ENCODE data around the gene MBNL1. TPM values are rescaled to one million over a fixed set of nuclear protein-coding genes. Genes with fewer than 3 reads are reported as not detected.
"Not testable (repeated sequence)": the region's sequence is repeated elsewhere in the genome, so short reads cannot be mapped to it uniquely, and the experiment has no call there.

Gene MBNL1
- total RNA-seq, 1 donor from 2014 or later = 311 TPM

GRCh38 chr3:152362086-152362485 is 93.4 kb downstream of the MBNL1 start:
- no peak for DNase-seq (ENCODE audit: extremely low spot score in 2 of 2)
- Histone ChIP-seq H3K27me3 (no peaks in the 10 kb centered on the region), H3K27ac (no peak overlapping the region), H3K4me3 (no peak overlapping the region), H3K36me3 (no peaks in the 10 kb centered on the region), H3K4me1 (peaks cover 31% of the 10 kb centered on the region), H3K9me3 (no peaks in the 10 kb centered on the region)
- TF ChIP-seq CTCF (IDR thresholded peaks at IDR 0.05) (no peak), POLR2AphosphoS5 (IDR thresholded peaks at IDR 0.05; ENCODE audit: insufficient read depth in 1 of 2, low read depth in 1 of 2) (no peak), POLR2A (IDR thresholded peaks at IDR 0.05) (no peak)
- intact Hi-C loops (cut with DNase I) = no loop called here

- Histone ChIP-seq H3K36me3 (no peaks in the 10 kb centered on the region), H3K4me1 (peaks cover 33% of the 10 kb centered on the region), H3K27ac (no peak overlapping the region), H3K27me3 (no peaks in the 10 kb centered on the region), H3K4me3 (no peak overlapping the region), H3K9me3 (no peaks in the 10 kb centered on the region)
- intact Hi-C loops (cut with DNase I) = no loop called here
- no peak for DNase-seq (ENCODE audit: extremely low spot score in 2 of 2)
- TF ChIP-seq POLR2A (IDR thresholded peaks at IDR 0.05) (no peak), POLR2AphosphoS5 (IDR thresholded peaks at IDR 0.05; ENCODE audit: insufficient read depth in 1 of 2, low read depth in 1 of 2) (no peak), CTCF (IDR thresholded peaks at IDR 0.05) (no peak)
These were observed 95.5 kb downstream of the MBNL1 start for GRCh38 chr3:152364237-152364636.

GRCh38 chr3:152365126-152365525 is 96.4 kb downstream of the MBNL1 start:
- TF ChIP-seq POLR2AphosphoS5 (IDR thresholded peaks at IDR 0.05; ENCODE audit: insufficient read depth in 1 of 2, low read depth in 1 of 2) (no peak), POLR2A (IDR thresholded peaks at IDR 0.05) (no peak), CTCF (IDR thresholded peaks at IDR 0.05) (no peak)
- H3K9me3 ChIP-seq = no peaks in the 10 kb centered on the region
- no peaks in the 10 kb centered on the region for H3K27me3 ChIP-seq
- intact Hi-C loops (cut with DNase I) = no loop called here
- H3K36me3 ChIP-seq = no peaks in the 10 kb centered on the region
- DNase-seq (ENCODE audit: extremely low spot score in 2 of 2) = no peak
- no peak overlapping the region for H3K4me3 ChIP-seq
- peaks cover 33% of the 10 kb centered on the region for H3K4me1 ChIP-seq
- no peak overlapping the region for H3K27ac ChIP-seq

GRCh38 chr3:152365766-152366593 is 97.3 kb downstream of the MBNL1 start:
- Histone ChIP-seq H3K27ac (no peak overlapping the region), H3K9me3 (no peaks in the 10 kb centered on the region), H3K4me1 (peaks cover 32% of the 10 kb centered on the region), H3K36me3 (no peaks in the 10 kb centered on the region), H3K4me3 (no peak overlapping the region), H3K27me3 (no peaks in the 10 kb centered on the region)
- intact Hi-C loops (cut with DNase I) = no loop called here
- no peak for TF ChIP-seq POLR2AphosphoS5 (IDR thresholded peaks at IDR 0.05; ENCODE audit: insufficient read depth in 1 of 2, low read depth in 1 of 2)
- no peak for TF ChIP-seq CTCF (IDR thresholded peaks at IDR 0.05)
- TF ChIP-seq POLR2A (IDR thresholded peaks at IDR 0.05) = no peak
- DNase-seq (ENCODE audit: extremely low spot score in 2 of 2) = no peak

- H3K27me3 ChIP-seq; H3K27ac ChIP-seq; H3K9me3 ChIP-seq; H3K4me3 ChIP-seq; DNase-seq (ENCODE audit: extremely low spot score in 2 of 2); intact Hi-C loops (cut with DNase I); H3K36me3 ChIP-seq: not testable (repeated sequence)
- peaks cover 37% of the 10 kb centered on the region for H3K4me1 ChIP-seq
These were observed 98.5 kb downstream of the MBNL1 start for GRCh38 chr3:152367192-152367591.

GRCh38 chr3:152372633-152373032 is 103.9 kb downstream of the MBNL1 start:
- H3K27ac ChIP-seq; H3K4me3 ChIP-seq; DNase-seq (ENCODE audit: extremely low spot score in 2 of 2); intact Hi-C loops (cut with DNase I); H3K9me3 ChIP-seq; H3K27me3 ChIP-seq; H3K36me3 ChIP-seq: not testable (repeated sequence)
- peaks cover 70% of the 10 kb centered on the region for H3K4me1 ChIP-seq

Measured in vagina (tissue), 2 donors.